ENCODE measurements around the gene TMEM106C. TPM values are rescaled to one million over a fixed set of nuclear protein-coding genes. Genes with fewer than 3 reads are reported as not detected.

The TMEM106C gene
- total RNA-seq, 6 experiments from 2014 or later, result 87.8 to 123 (median 107) TPM

DNA sequence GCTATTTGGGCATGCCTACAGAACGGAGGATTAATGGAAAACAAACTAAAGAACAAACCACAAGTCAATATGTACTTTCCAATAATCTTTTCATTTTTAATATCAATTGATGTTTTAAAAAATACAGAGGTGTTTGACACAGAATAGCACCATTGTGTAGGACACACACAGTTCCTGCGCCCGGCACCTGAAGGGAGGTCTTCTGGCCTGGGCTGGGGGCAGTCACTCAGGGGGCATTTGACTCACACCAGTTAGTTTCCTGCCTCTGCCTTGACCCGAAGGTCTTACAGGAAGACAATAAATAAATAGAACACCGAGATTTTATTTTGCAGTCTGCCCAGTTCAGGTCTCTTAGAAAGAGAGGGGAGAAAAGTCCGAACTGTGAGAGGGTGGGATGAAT, 9.5 kb downstream of the TMEM106C start:
- no peak for DNase-seq
- H3K9me3 Mint-ChIP-seq, result no peaks in the 10 kb centered on the region
- peaks cover 20% of the 10 kb centered on the region for H3K27me3 Mint-ChIP-seq (ENCODE audit: insufficient read depth)
- TF ChIP-seq, protein P1, sequence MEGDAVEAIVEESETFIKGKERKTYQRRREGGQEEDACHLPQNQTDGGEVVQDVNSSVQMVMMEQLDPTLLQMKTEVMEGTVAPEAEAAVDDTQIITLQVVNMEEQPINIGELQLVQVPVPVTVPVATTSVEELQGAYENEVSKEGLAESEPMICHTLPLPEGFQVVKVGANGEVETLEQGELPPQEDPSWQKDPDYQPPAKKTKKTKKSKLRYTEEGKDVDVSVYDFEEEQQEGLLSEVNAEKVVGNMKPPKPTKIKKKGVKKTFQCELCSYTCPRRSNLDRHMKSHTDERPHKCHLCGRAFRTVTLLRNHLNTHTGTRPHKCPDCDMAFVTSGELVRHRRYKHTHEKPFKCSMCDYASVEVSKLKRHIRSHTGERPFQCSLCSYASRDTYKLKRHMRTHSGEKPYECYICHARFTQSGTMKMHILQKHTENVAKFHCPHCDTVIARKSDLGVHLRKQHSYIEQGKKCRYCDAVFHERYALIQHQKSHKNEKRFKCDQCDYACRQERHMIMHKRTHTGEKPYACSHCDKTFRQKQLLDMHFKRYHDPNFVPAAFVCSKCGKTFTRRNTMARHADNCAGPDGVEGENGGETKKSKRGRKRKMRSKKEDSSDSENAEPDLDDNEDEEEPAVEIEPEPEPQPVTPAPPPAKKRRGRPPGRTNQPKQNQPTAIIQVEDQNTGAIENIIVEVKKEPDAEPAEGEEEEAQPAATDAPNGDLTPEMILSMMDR (IDR thresholded peaks at IDR 0.05), result no peak
- H3K4me1 Mint-ChIP-seq (ENCODE audit: low read depth), result peaks cover 6% of the 10 kb centered on the region
- H3K4me3 Mint-ChIP-seq, result no peak overlapping the region
- H3K27ac Mint-ChIP-seq, result no peak overlapping the region
- H3K36me3 Mint-ChIP-seq (ENCODE audit: low read depth), result no peaks in the 10 kb centered on the region

DNA sequence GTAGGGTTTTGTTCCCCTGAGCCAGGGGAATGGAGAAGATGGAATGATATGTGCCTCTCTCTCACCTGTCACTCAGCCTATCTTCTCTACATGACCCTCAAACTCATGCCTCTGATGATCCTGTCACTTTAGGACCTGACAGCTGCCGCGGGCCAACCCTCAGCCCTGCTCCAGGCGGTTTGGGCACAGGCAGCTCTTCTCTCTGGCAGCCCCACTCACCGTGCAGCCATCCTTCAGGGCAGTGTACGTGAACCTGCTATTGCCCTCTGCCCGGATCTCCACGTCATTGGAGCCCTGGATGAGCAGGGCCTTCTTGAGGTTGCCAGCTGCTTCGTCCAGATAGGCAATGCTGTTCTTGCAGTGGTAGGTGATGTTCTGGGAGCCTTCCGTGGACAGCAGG, 10.5 kb downstream of the TMEM106C start:
- H3K27ac Mint-ChIP-seq, result no peak overlapping the region
- no peaks in the 10 kb centered on the region for H3K4me1 Mint-ChIP-seq (ENCODE audit: low read depth)
- DNase-seq, result no peak
- H3K27me3 Mint-ChIP-seq (ENCODE audit: insufficient read depth), result peaks cover 21% of the 10 kb centered on the region
- H3K4me3 Mint-ChIP-seq, result no peak overlapping the region
- TF ChIP-seq, protein P1 (IDR thresholded peaks at IDR 0.05), result no peak
- no peaks in the 10 kb centered on the region for H3K9me3 Mint-ChIP-seq
- H3K36me3 Mint-ChIP-seq (ENCODE audit: low read depth), result no peaks in the 10 kb centered on the region

DNA sequence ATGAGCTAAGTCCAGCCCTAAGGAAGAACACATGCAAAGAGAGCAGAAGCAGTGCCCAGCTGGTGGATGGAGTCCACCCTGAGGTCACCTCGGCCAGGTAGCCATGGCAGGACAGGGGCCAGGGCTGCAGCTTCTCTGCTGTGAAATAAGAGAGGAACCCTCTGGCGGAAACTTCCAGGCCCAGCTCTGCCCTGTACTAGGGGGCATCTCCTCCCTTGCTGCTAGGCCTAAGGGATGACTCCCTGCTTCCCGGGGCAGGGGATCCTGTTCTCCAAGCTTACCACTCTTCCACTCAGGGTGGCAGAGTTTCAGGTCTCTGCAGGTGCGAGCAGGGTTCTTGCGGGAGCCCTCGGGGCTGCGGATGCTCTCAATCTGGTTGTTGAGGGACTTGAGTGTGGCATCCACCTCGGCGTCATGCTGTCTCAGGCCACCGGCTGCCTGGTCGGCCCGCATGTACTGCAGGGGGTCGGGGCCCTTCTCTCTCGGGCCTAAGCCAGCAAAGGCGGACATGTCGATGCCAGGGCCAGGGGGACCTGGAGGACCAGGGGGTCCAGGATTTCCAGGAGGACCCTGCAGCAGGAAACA, 11.7 kb downstream of the TMEM106C start:
- H3K27me3 Mint-ChIP-seq (ENCODE audit: insufficient read depth), result peaks cover 26% of the 10 kb centered on the region
- TF ChIP-seq, protein P1 (IDR thresholded peaks at IDR 0.05), result no peak
- no peaks in the 10 kb centered on the region for H3K4me1 Mint-ChIP-seq (ENCODE audit: low read depth)
- H3K36me3 Mint-ChIP-seq (ENCODE audit: low read depth), result no peaks in the 10 kb centered on the region
- no peaks in the 10 kb centered on the region for H3K9me3 Mint-ChIP-seq
- no peak overlapping the region for H3K27ac Mint-ChIP-seq
- no peak overlapping the region for H3K4me3 Mint-ChIP-seq
- DNase-seq, result no peak

DNA sequence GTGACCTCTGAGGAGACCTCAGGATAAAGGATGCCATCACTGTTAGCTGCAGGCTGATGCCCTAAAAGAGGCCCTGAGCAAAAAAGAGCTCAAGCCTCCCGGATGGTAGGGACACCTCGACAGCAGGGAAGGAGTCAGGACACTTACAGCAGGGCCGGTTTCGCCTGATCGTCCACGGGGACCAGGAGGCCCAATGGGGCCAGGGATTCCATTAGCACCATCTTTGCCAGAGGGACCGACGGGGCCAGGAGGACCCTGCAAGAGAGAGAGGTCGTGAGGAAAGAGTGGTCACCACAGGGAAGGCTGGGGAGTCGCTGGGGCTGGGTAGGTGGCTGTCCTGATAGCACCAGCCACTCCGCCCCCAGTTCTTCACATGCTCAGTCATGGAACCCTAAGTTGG, 12.4 kb downstream of the TMEM106C start:
- TF ChIP-seq, protein P1 (IDR thresholded peaks at IDR 0.05), result no peak
- H3K4me3 Mint-ChIP-seq, result no peak overlapping the region
- H3K27ac Mint-ChIP-seq, result no peak overlapping the region
- H3K36me3 Mint-ChIP-seq (ENCODE audit: low read depth), result no peaks in the 10 kb centered on the region
- H3K4me1 Mint-ChIP-seq (ENCODE audit: low read depth), result no peaks in the 10 kb centered on the region
- H3K9me3 Mint-ChIP-seq, result no peaks in the 10 kb centered on the region
- DNase-seq, result no peak
- peaks cover 30% of the 10 kb centered on the region for H3K27me3 Mint-ChIP-seq (ENCODE audit: insufficient read depth)

DNA sequence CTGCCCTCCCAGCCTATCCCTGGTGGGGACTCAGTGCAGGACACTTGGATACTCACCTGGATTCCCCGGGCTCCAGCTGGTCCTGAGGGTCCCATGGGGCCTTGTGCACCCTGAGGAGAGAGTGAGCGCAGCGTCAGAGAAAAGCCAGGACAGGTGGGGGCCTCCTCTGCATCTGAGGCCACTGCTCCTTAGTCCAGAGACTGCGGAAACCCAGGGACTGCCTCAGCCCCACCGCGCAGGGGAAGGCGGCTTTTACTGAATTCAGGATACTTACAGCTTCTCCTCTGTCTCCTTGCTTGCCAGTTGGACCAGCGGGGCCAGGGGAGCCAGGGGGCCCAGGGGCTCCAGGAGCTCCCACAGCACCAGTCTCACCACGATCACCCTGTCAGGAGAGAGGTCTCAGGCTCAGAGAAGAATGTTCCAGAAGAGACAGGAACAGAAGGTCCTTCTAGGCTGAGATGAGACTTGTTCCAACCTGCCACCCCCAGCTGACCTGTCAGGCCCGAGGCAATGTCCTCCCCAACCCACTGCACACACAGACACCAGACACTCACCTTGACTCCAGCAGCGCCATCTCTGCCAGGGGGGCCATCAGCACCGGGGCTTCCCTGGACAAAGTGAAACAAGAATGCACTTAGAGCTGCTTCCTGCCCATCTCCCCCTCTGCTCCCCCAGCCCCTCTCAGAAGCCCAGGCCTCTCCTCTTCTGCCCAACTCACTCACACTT, 13.8 kb downstream of the TMEM106C start:
- H3K27ac Mint-ChIP-seq, result no peak overlapping the region
- H3K4me3 Mint-ChIP-seq, result no peak overlapping the region
- TF ChIP-seq, protein P1 (IDR thresholded peaks at IDR 0.05), result no peak
- H3K4me1 Mint-ChIP-seq (ENCODE audit: low read depth), result no peaks in the 10 kb centered on the region
- no peak for DNase-seq
- peaks cover 35% of the 10 kb centered on the region for H3K27me3 Mint-ChIP-seq (ENCODE audit: insufficient read depth)
- H3K36me3 Mint-ChIP-seq (ENCODE audit: low read depth), result no peaks in the 10 kb centered on the region
- H3K9me3 Mint-ChIP-seq, result no peaks in the 10 kb centered on the region

Data from HFFc6 (cell line).